Measurements from ENCODE around the gene IHH. TPM values are rescaled to one million over a fixed set of nuclear protein-coding genes. Genes with fewer than 3 reads are reported as not detected.

The IHH gene
- total RNA-seq, 4 donors from 2014 or later = 0.38 TPM; not detected in 3

DNA sequence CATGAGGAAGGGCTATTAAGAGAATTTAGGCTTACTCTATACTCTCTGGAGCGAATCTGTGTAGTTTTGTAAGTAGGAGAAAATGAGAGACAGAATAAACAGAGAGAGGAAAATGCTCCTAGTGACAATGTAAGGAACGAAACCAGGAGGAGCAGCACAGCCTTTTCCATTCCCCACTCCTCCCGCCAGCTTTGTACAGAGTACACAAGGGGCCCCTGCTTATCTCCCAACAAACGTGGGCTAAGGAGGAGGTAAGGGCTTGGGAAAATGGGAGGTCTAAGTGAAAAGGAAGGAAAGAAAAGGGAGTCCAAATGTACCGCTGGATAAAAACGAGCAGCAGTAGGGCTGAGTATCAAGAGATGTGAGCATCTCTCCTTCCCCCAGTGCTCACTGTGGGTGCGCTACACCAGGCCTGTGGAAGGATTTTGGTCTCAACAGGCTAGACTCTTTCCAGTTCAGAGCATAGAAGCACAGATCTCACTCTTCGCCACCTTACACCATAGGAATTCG lies 12.1 kb upstream of the IHH start:
- no peak for TF ChIP-seq POLR2A (IDR thresholded peaks at IDR 0.05)
- TF ChIP-seq, protein P1, sequence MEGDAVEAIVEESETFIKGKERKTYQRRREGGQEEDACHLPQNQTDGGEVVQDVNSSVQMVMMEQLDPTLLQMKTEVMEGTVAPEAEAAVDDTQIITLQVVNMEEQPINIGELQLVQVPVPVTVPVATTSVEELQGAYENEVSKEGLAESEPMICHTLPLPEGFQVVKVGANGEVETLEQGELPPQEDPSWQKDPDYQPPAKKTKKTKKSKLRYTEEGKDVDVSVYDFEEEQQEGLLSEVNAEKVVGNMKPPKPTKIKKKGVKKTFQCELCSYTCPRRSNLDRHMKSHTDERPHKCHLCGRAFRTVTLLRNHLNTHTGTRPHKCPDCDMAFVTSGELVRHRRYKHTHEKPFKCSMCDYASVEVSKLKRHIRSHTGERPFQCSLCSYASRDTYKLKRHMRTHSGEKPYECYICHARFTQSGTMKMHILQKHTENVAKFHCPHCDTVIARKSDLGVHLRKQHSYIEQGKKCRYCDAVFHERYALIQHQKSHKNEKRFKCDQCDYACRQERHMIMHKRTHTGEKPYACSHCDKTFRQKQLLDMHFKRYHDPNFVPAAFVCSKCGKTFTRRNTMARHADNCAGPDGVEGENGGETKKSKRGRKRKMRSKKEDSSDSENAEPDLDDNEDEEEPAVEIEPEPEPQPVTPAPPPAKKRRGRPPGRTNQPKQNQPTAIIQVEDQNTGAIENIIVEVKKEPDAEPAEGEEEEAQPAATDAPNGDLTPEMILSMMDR (IDR thresholded peaks at IDR 0.05) = no peak
- DNase-seq = no peak
- H3K4me1 ChIP-seq = peaks cover 0 to 14% (median 0%) of the 10 kb centered on the region in 3 donors
- intact Hi-C loops (cut with DNase I) = no loop called here
- WGBS, 2 donors = 90% methylated on average over 9 of the region's 9 CpGs
- H3K9me3 ChIP-seq = no peaks in the 10 kb centered on the region
- H3K27ac ChIP-seq = no peak overlapping the region
- no peak overlapping the region for H3K4me3 ChIP-seq
- H3K27me3 ChIP-seq = no peaks in the 10 kb centered on the region
- peaks cover 0 to 42% (median 0%) of the 10 kb centered on the region in 3 donors for H3K36me3 ChIP-seq

DNA sequence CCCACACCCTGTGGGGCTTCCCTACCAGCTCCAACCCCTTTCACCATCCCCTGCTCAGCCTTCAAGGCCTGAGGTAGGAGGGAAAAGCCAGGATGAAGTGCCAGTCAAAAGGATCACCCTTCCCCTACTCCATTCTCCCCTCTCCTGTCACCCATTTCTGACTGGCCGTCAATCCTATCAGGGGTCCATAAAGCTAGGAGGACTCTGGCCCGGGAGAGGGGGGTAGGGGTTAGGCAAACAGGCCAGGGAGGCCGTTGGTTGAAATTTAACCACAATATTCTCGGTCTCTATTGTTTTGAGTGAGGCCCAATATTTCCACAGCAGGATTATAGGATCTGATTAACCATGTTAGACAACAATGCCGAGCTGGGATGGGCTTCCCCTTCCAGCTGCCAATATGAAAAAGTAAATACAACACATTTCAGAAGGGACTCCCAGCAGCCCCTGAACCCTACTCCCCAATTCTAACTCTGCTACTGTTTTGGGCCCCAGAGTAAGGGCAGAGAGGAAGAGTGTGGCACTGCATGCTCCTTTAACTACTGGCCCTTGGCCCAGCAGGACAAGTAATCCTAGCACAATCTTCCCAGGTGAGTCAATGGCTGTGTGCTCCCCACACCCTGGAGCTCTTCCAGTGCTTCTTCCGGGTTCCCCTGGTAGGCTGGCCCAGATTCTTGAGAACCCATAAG lies 10.6 kb upstream of the IHH start:
- Histone ChIP-seq H3K4me3 (no peak overlapping the region), H3K27me3 (no peaks in the 10 kb centered on the region), H3K36me3 (peaks cover 0 to 27% (median 0%) of the 10 kb centered on the region in 3 donors), H3K9me3 (no peaks in the 10 kb centered on the region), H3K27ac (peak overlapping the region in 1 of 4 donors; percentile 23), H3K4me1 (peaks cover 0 to 14% (median 0%) of the 10 kb centered on the region in 3 donors)
- DNase-seq = no peak
- intact Hi-C loops (cut with DNase I) = no loop called here
- TF ChIP-seq, protein P1 (IDR thresholded peaks at IDR 0.05) = no peak
- TF ChIP-seq POLR2A (IDR thresholded peaks at IDR 0.05) = no peak
- WGBS, 2 donors = 66 to 73% methylated on average over 5 to 6 of the region's 6 CpGs

DNA sequence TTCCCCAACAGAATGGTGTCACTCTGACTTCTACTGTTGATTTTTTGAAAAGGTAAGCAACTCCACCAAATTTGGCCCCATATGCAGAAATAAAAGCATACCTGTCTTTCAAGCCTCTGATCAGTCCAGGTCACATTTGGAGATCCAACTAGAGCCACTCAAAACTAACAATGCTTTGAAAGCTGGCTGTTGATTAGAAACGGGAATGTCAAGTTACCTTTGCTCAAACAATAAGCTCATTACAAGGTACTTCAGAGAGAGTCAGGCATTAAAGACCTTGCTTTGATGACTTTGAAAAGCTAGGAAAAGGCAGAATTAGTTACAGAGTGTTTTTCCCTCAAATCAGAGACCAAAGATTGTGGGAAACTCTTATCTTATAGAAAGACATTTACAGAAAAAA lies 4.8 kb upstream of the IHH start:
- Histone ChIP-seq H3K27ac (no peak overlapping the region), H3K36me3 (no peaks in the 10 kb centered on the region), H3K4me3 (no peak overlapping the region), H3K4me1 (peaks cover 3 to 10% (median 8%) of the 10 kb centered on the region in 3 donors), H3K9me3 (no peaks in the 10 kb centered on the region), H3K27me3 (peaks cover 0 to 40% (median 10%) of the 10 kb centered on the region in 4 donors)
- DNase-seq = no peak
- intact Hi-C loops (cut with DNase I) = no loop called here
- TF ChIP-seq POLR2A (IDR thresholded peaks at IDR 0.05) = no peak
- TF ChIP-seq, protein P1 (IDR thresholded peaks at IDR 0.05) = no peak
- WGBS, 2 donors = 62 to 71% methylated on average over 1 of the region's 1 CpG

DNA sequence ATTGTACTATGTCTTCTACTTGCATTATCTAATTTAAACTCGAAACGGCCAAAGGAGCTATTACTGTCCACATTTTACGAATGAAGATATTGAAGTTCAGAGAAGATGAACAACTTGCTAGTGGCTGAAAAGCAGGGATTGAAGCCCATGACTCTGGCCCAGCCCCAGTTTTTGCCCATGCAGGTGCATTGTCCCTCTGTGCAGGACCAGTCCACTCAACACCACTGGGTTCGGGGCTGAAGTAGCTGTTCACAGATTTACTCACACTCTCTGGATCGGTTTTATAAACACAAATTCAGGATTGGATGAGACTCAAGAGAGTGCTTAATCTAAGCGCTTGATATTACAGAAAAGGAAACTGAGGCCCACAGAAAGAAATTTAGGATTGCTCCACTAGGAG lies 1.4 kb upstream of the IHH start:
- no peak for DNase-seq
- Histone ChIP-seq H3K9me3 (no peaks in the 10 kb centered on the region), H3K4me3 (no peak overlapping the region), H3K4me1 (peaks cover 34 to 44% (median 40%) of the 10 kb centered on the region in 3 donors), H3K36me3 (no peaks in the 10 kb centered on the region), H3K27me3 (peaks cover 15 to 74% (median 40%) of the 10 kb centered on the region in 4 donors), H3K27ac (no peak overlapping the region)
- intact Hi-C loops (cut with DNase I) = no loop called here
- 57 to 77% methylated on average over 6 of the region's 6 CpGs for WGBS, 2 donors
- TF ChIP-seq, protein P1 (IDR thresholded peaks at IDR 0.05) = no peak
- no peak for TF ChIP-seq POLR2A (IDR thresholded peaks at IDR 0.05)

Data from esophagus squamous epithelium (tissue), 5 donors.